RWPE2 (cell line): ENCODE results near the gene CLEC16A.
"Not testable (repeated sequence)": the region's sequence is repeated elsewhere in the genome, so short reads cannot be mapped to it uniquely, and the experiment has no call there.

Experiments
- ATAC-seq: fragments of 200-7000 bp; cut with Tn5 transposase; 3 replicates; pipeline ENCODE4 v1.9.1; 2021; ENCODE audit warnings: low read depth
- DNase-seq: peaks from one replicate; pipeline ENCODE4 v3.0.0-alpha.2; 2020; ENCODE audit warnings: low spot score
- H3K27ac ChIP-seq: fragments of 450-650 bp; 2 replicates; pipeline ENCODE4 v1.5.1; 2017; ENCODE audit warnings: mild to moderate bottlenecking; ENCODE audit not compliant: poor library complexity, severe bottlenecking
- H3K27me3 ChIP-seq: fragments of 250-450 bp; sonication (Bioruptor Pico); 2 replicates; pipeline ENCODE4 v1.5.1; 2021; ENCODE audit warnings: mild to moderate bottlenecking, moderate library complexity; ENCODE audit not compliant: insufficient read depth, poor library complexity, severe bottlenecking
- H3K36me3 ChIP-seq: fragments of 250-450 bp; sonication (Bioruptor Pico); 2 replicates; pipeline ENCODE4 v1.5.1; 2020; ENCODE audit warnings: low read depth, mild to moderate bottlenecking, moderate library complexity
- H3K4me1 ChIP-seq: fragments of 250-450 bp; sonication (Bioruptor Pico); 2 replicates; pipeline ENCODE4 v1.5.1; 2021; ENCODE audit warnings: mild to moderate bottlenecking, moderate library complexity; ENCODE audit not compliant: insufficient read depth, poor library complexity, severe bottlenecking
- H3K4me3 ChIP-seq: fragments of 250-450 bp; sonication (Bioruptor Pico); 2 replicates; pipeline ENCODE4 v1.5.1; 2021; ENCODE audit warnings: mild to moderate bottlenecking, moderate library complexity; ENCODE audit not compliant: severe bottlenecking
- H3K9me3 ChIP-seq: fragments of 250-450 bp; sonication (Bioruptor Pico); 2 replicates; pipeline ENCODE4 v1.5.1; 2021; ENCODE audit warnings: mild to moderate bottlenecking, moderate library complexity; ENCODE audit not compliant: severe bottlenecking
- CTCF ChIP-seq: fragments of 450-650 bp; IDR thresholded peaks from one replicate; pipeline ENCODE4 v1.5.1; 2017; ENCODE audit warnings: mild to moderate bottlenecking, moderate library complexity; ENCODE audit not compliant: poor library complexity, severe bottlenecking

CLEC16A gene

DNA sequence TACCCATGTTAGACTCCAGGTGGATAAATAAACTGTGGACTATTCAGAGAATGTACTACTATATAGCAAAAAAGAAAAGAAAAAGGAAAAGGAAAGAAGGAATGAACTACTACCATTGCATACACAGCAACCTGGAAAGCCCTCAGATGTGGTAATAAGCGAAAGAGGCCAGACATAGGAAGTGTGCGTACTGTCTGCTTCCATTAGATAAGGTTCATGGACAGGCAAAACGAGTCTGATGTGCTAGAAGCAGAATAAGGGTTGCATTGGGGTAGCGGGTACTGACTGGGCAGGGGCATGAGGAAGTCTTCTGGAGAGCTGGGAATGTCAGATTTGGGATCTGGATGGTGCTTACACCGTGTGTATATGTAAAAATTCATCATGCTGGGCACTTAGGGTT lies 21.8 kb downstream of the CLEC16A start:
- no peaks in the 10 kb centered on the region for H3K9me3 ChIP-seq
- H3K27ac ChIP-seq = no peak overlapping the region
- H3K27me3 ChIP-seq = no peaks in the 10 kb centered on the region
- TF ChIP-seq CTCF = no peak
- no peak for DNase-seq
- H3K36me3 ChIP-seq = peaks cover 20% of the 10 kb centered on the region
- ATAC-seq = no peak
- peaks cover 9% of the 10 kb centered on the region for H3K4me1 ChIP-seq
- no peak overlapping the region for H3K4me3 ChIP-seq

- DNase-seq, H3K9me3 ChIP-seq, H3K4me3 ChIP-seq, H3K27ac ChIP-seq, H3K4me1 ChIP-seq, H3K27me3 ChIP-seq, ATAC-seq: not testable (repeated sequence)
- H3K36me3 ChIP-seq = peaks cover 23% of the 10 kb centered on the region
Measured at GRCh38 chr16:10966559-10966958, 22.2 kb downstream of the CLEC16A start.

DNA sequence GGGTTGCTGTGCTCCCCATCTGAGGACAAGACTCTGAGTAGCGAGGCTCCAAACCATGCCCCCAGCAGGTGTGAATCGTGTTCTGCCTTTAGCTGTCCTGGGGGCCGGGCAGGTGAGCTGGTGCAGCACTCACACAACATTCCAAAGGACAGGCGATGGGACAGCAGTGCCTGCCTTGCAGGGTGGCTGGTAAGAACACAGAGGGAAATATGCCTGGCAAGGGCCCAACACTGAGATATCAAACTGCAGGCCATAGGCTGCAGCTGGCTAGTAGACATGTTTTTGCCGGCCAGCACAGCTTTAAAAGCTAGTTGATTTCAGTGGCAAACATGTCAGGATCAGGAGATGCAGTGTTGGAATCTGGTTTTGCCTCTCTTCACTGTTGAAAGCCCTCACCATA lies 23.6 kb downstream of the CLEC16A start:
- H3K36me3 ChIP-seq = peaks cover 25% of the 10 kb centered on the region

DNA sequence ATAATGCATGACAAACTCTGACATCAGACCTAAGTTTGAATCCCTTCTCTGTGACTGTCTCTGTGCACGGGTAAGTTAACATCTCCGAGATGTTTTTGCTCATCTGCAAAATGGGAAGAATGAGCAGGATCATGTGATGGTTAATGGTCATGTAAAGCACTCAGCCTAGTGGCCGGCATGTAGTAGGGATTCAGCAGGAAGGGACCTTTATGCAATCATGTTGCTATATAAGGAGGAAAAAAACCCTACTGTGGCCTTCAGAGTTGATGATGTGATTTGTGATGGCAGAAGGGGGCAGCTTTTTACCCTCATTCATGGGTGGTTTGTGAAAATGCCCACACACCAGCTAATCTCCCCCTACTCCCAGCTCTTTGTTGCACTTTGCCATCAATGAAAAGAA lies 24.1 kb downstream of the CLEC16A start:
- ATAC-seq = no peak
- no peak for TF ChIP-seq CTCF
- peaks cover 9% of the 10 kb centered on the region for H3K4me1 ChIP-seq
- no peaks in the 10 kb centered on the region for H3K9me3 ChIP-seq
- no peaks in the 10 kb centered on the region for H3K27me3 ChIP-seq
- peaks cover 29% of the 10 kb centered on the region for H3K36me3 ChIP-seq
- no peak overlapping the region for H3K27ac ChIP-seq
- no peak for DNase-seq
- no peak overlapping the region for H3K4me3 ChIP-seq

More for the DNA sequence above, 23.6 kb downstream of the CLEC16A start:
- H3K27me3 ChIP-seq = no peaks in the 10 kb centered on the region
- ATAC-seq = no peak
- no peak overlapping the region for H3K27ac ChIP-seq
- DNase-seq = no peak
- H3K4me3 ChIP-seq = no peak overlapping the region
- TF ChIP-seq CTCF = no peak
- no peaks in the 10 kb centered on the region for H3K9me3 ChIP-seq
- H3K4me1 ChIP-seq = peaks cover 9% of the 10 kb centered on the region

- no peak for DNase-seq
- H3K27me3 ChIP-seq = no peaks in the 10 kb centered on the region
- no peaks in the 10 kb centered on the region for H3K9me3 ChIP-seq
- H3K4me3 ChIP-seq = no peak overlapping the region
- TF ChIP-seq CTCF = no peak
- no peak for ATAC-seq
- peaks cover 25% of the 10 kb centered on the region for H3K36me3 ChIP-seq
- peaks cover 4% of the 10 kb centered on the region for H3K4me1 ChIP-seq
- H3K27ac ChIP-seq = no peak overlapping the region
Measured at GRCh38 chr16:10969615-10970014, 25.3 kb downstream of the CLEC16A start.
